ENCODE data around the gene AAMP. TPM values are rescaled to one million over a fixed set of nuclear protein-coding genes. Genes with fewer than 3 reads are reported as not detected.
A peak's percentile ranks its signal among the peaks of the same experiment; 100 is the strongest.
"Not testable (repeated sequence)": the region's sequence is repeated elsewhere in the genome, so short reads cannot be mapped to it uniquely, and the experiment has no call there.

The AAMP gene
- total RNA-seq, 5 donors from 2014 or later (not counting 1 experiment from before 2014, with no cell fraction given): 46.2 to 71.3 (median 67.4) TPM

- no peak overlapping the region for H3K27ac ChIP-seq (ENCODE audit: low read length)
- Mint-ChIP-seq H3K4me3 (no peak overlapping the region), H3K36me3 (no peaks in the 10 kb centered on the region), H3K9me3 (peaks cover 0 to 3% (median 0%) of the 10 kb centered on the region in 3 donors), H3K27me3 (no peaks in the 10 kb centered on the region), H3K4me1 (peaks cover 27 to 41% (median 31%) of the 10 kb centered on the region in 3 donors), H3K27ac (peak overlapping the region; percentile 28 to 31)
- no peaks in the 10 kb centered on the region for H3K36me3 ChIP-seq (ENCODE audit: control insufficient read depth in 2 of 2, extremely low read depth in 1 of 2, insufficient read depth in 1 of 2, low read length in 1 of 2)
- ATAC-seq (replicated peaks in 1 of 4): no peak
- peaks cover 22 to 24% of the 10 kb centered on the region in 2 experiments for H3K4me1 ChIP-seq (ENCODE audit: control insufficient read depth in 1 of 2, extremely low read depth in 1 of 2, insufficient read depth in 2 of 2, low read length in 2 of 2)
- H3K4me3 ChIP-seq (ENCODE audit: control insufficient read depth in 1 of 2, extremely low read depth in 1 of 2, low read length in 1 of 2): no peak overlapping the region
- H3K9me3 ChIP-seq: no peaks in the 10 kb centered on the region
- WGBS (ENCODE audit: insufficient coverage): no CpG with 5 or more reads among the region's 1 CpG
- no peaks in the 10 kb centered on the region for H3K27me3 ChIP-seq (replicated peaks in 1 of 2; ENCODE audit: control insufficient read depth in 2 of 2, extremely low read depth in 1 of 2, insufficient read depth in 2 of 2, low read length in 1 of 2)
- CTCF ChIA-PET: interaction anchor here in 1 of 2 donors (0.8 kb wide), 1 partner anchor 23 kb away, joined by 4 read pairs; no protein-coding TSS in a partner anchor
- POLR2A ChIA-PET: no interaction called here
- no peak for DNase-seq
Observed at GRCh38 chr2:218313356-218313755, 43.4 kb upstream of the AAMP start.

DNA sequence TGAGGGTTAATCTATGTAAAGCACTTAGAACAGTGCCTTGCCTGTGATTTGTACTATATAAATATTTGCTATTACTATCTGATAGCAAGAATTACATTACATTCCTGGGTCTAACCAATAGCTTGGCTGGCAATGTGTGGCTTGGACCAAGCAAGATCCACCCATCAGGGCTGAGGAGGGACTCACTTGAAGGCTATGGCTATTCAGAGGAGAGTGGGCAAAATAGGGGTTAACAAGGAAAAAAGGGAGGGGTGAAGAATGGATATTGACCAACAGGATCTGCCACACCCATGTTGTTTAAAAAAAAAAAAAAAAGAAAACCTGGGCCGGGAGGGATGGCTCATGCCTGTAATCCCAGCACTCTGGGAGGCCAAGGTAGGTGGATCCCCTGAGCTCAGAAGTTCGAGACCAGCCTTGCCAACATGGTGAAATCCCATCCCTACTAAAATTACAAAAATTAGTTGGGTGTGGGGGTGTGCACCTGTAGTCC is 42.4 kb upstream of the AAMP start:
- peak overlapping the region in 1 of 2 donors; percentile 66 for H3K27ac Mint-ChIP-seq
- Histone ChIP-seq H3K27ac (ENCODE audit: low read length) (no peak overlapping the region), H3K36me3 (ENCODE audit: control insufficient read depth in 2 of 2, extremely low read depth in 1 of 2, insufficient read depth in 1 of 2, low read length in 1 of 2) (no peaks in the 10 kb centered on the region), H3K9me3 (no peaks in the 10 kb centered on the region), H3K4me1 (ENCODE audit: control insufficient read depth in 1 of 2, extremely low read depth in 1 of 2, insufficient read depth in 2 of 2, low read length in 2 of 2) (peaks cover 14 to 15% of the 10 kb centered on the region in 2 experiments), H3K27me3 (replicated peaks in 1 of 2; ENCODE audit: control insufficient read depth in 2 of 2, extremely low read depth in 1 of 2, insufficient read depth in 2 of 2, low read length in 1 of 2) (peaks cover 0 to 3% of the 10 kb centered on the region in 2 experiments), H3K4me3 (ENCODE audit: control insufficient read depth in 1 of 2, extremely low read depth in 1 of 2, low read length in 1 of 2) (no peak overlapping the region)
- H3K4me1 Mint-ChIP-seq: peaks cover 22 to 36% (median 27%) of the 10 kb centered on the region in 3 donors
- peaks cover 0 to 5% of the 10 kb centered on the region in 2 donors for H3K27me3 Mint-ChIP-seq
- peaks cover 0 to 1% (median 0%) of the 10 kb centered on the region in 3 donors for H3K9me3 Mint-ChIP-seq
- H3K4me3 Mint-ChIP-seq: no peak overlapping the region
- CTCF ChIA-PET: interaction anchor here in 1 of 2 donors (0.6 to 1.0 kb wide), 2 partner anchors 11 to 20 kb away, joined by 3 read pairs; no protein-coding TSS in a partner anchor
- ATAC-seq (replicated peaks in 1 of 4): no peak
- POLR2A ChIA-PET: no interaction called here
- WGBS (ENCODE audit: insufficient coverage): no CpG with 5 or more reads among the region's 2 CpGs
- no peaks in the 10 kb centered on the region for H3K36me3 Mint-ChIP-seq
- no peak for DNase-seq

DNA sequence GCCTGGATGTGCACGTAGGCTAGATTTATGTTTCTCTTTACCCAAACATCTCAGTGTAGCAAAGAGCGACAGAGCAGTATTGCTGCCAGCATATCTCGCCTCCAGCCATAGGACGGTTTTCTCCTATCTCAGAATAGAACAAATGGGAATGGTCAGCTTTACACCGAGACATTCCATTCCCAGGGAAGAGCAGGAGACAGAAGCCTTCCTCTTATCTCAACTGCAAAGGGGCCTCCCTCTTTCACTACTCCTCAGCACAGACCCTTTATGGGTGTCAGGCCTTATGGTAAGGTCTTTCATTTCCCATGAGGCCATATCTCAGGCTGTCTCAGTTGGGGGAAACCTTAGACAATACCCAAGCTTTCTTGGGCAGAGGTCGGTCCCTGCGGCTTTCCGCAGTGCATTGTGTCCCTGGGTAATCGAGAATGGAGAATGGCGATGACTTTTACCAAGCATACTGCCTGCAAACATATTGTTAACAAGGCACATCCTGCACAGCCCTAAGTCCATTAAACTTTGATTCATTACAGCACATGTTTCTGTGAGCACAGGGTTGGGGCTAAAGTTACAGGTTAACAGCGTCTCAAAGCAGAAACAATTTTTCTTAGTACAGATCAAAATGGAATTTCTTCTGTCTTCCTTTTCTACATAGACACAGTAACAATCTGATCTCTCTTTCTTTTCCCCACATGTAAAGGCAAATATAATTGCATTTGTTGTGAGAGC is 41.8 kb upstream of the AAMP start:
- H3K4me1 ChIP-seq (ENCODE audit: control insufficient read depth in 1 of 2, extremely low read depth in 1 of 2, insufficient read depth in 2 of 2, low read length in 2 of 2); H3K4me3 ChIP-seq (ENCODE audit: control insufficient read depth in 1 of 2, extremely low read depth in 1 of 2, low read length in 1 of 2); H3K36me3 Mint-ChIP-seq; H3K27me3 ChIP-seq (replicated peaks in 1 of 2; ENCODE audit: control insufficient read depth in 2 of 2, extremely low read depth in 1 of 2, insufficient read depth in 2 of 2, low read length in 1 of 2); H3K9me3 Mint-ChIP-seq; H3K27me3 Mint-ChIP-seq; H3K4me3 Mint-ChIP-seq; H3K9me3 ChIP-seq; H3K36me3 ChIP-seq (ENCODE audit: control insufficient read depth in 2 of 2, extremely low read depth in 1 of 2, insufficient read depth in 1 of 2, low read length in 1 of 2); H3K27ac ChIP-seq (ENCODE audit: low read length); ATAC-seq (replicated peaks in 1 of 4); DNase-seq; POLR2A ChIA-PET: not testable (repeated sequence)
- Mint-ChIP-seq H3K27ac (peak overlapping the region; percentile 39 to 66), H3K4me1 (peaks cover 16 to 32% (median 21%) of the 10 kb centered on the region in 3 donors)
- CTCF ChIA-PET: interaction anchor here in 1 of 2 donors (1.0 kb wide), 1 partner anchor 10 kb away, joined by 3 read pairs; no protein-coding TSS in a partner anchor
- WGBS (ENCODE audit: insufficient coverage): no CpG with 5 or more reads among the region's 11 CpGs

DNA sequence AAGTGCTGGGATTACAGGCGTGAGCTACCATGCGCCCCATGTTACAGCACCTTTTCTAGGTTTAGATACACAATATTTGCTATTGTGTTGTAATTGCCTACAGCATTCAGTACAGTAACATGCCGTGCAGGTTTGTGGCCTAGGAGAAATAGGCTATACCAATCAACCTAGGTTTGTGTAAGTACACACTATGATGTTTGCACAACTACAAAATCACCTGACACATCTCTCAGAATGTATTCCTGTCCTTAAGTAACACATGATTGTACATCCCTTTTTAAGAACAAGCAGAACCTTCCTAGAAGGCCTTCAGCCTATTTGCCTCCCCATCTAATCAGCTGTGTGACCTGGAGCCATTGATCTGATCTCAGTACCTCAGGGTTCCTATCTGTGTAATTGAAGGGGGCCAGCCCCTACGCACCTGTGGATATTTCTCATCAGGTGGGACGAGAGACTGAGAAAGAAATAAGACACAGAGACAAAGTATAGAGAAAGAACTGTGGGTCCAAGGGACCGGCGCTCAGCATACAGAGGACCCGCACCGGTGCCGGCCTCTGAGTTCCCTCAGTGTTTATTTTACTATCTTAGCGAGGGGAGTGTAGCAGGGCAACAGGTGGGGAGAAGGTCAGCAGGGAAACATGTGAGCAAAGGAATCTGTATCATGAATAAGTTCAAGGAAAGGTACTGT is 41.1 kb upstream of the AAMP start:
- peaks cover 0 to 3% of the 10 kb centered on the region in 2 experiments for H3K27me3 ChIP-seq (replicated peaks in 1 of 2; ENCODE audit: control insufficient read depth in 2 of 2, extremely low read depth in 1 of 2, insufficient read depth in 2 of 2, low read length in 1 of 2)
- no peak for DNase-seq
- ATAC-seq (replicated peaks in 1 of 4): no peak
- H3K4me3 Mint-ChIP-seq: no peak overlapping the region
- H3K36me3 Mint-ChIP-seq: no peaks in the 10 kb centered on the region
- peaks cover 0 to 5% of the 10 kb centered on the region in 2 donors for H3K27me3 Mint-ChIP-seq
- peaks cover 11 to 25% (median 14%) of the 10 kb centered on the region in 3 donors for H3K4me1 Mint-ChIP-seq
- WGBS (ENCODE audit: insufficient coverage): 98% methylated on average over 8 of the region's 11 CpGs
- peaks cover 4 to 6% of the 10 kb centered on the region in 2 experiments for H3K4me1 ChIP-seq (ENCODE audit: control insufficient read depth in 1 of 2, extremely low read depth in 1 of 2, insufficient read depth in 2 of 2, low read length in 2 of 2)
- H3K4me3 ChIP-seq (ENCODE audit: control insufficient read depth in 1 of 2, extremely low read depth in 1 of 2, low read length in 1 of 2): no peak overlapping the region
- ChIA-PET CTCF (no interaction called here), POLR2A (no interaction called here)
- H3K27ac ChIP-seq (ENCODE audit: low read length): no peak overlapping the region
- no peaks in the 10 kb centered on the region for H3K9me3 Mint-ChIP-seq
- H3K36me3 ChIP-seq (ENCODE audit: control insufficient read depth in 2 of 2, extremely low read depth in 1 of 2, insufficient read depth in 1 of 2, low read length in 1 of 2): no peaks in the 10 kb centered on the region
- peak overlapping the region in 1 of 2 donors; percentile 41 for H3K27ac Mint-ChIP-seq
- H3K9me3 ChIP-seq: no peaks in the 10 kb centered on the region

DNA sequence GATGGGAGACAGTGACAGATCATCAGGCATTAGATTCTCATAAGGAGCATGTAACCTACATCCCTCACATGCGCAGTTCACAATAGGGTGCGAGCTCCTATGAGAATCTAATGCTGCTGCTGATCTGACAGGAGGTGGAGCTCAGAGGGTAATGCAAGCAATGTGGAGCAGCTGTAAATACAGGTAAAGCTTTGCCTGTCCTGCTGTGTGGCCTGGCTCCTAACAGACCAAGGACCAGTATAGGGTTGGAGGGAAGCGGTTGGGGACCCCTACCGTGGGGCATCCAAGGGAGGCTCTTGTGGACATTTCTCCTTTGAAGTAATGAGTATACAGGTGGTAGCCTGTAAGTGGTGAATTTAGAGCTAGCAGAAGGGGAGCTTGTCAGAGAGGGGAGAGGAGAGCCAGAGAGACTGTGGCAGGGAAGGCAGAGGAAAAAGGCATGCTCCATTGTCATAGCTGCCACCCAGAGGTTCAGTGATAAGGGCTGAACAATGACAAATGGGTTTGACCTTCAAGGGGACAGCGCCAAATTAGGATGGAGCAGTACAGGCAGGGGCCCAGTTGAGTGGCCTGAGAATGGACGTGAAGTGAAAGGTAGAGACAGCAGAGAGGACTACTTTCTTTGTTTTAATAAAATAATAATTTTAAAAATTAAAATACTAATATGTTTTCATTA is 37.6 kb upstream of the AAMP start:
- Mint-ChIP-seq H3K36me3 (no peaks in the 10 kb centered on the region), H3K27ac (no peak overlapping the region), H3K4me1 (peaks cover 4 to 14% (median 7%) of the 10 kb centered on the region in 3 donors), H3K27me3 (peaks cover 0 to 5% of the 10 kb centered on the region in 2 donors), H3K9me3 (no peaks in the 10 kb centered on the region), H3K4me3 (no peak overlapping the region)
- DNase-seq: no peak
- Histone ChIP-seq H3K27me3 (replicated peaks in 1 of 2; ENCODE audit: control insufficient read depth in 2 of 2, extremely low read depth in 1 of 2, insufficient read depth in 2 of 2, low read length in 1 of 2) (peaks cover 0 to 3% of the 10 kb centered on the region in 2 experiments), H3K4me1 (ENCODE audit: control insufficient read depth in 1 of 2, extremely low read depth in 1 of 2, insufficient read depth in 2 of 2, low read length in 2 of 2) (no peaks in the 10 kb centered on the region), H3K27ac (ENCODE audit: low read length) (no peak overlapping the region), H3K36me3 (ENCODE audit: control insufficient read depth in 2 of 2, extremely low read depth in 1 of 2, insufficient read depth in 1 of 2, low read length in 1 of 2) (no peaks in the 10 kb centered on the region), H3K4me3 (ENCODE audit: control insufficient read depth in 1 of 2, extremely low read depth in 1 of 2, low read length in 1 of 2) (no peak overlapping the region), H3K9me3 (no peaks in the 10 kb centered on the region)
- POLR2A ChIA-PET: no interaction called here
- ATAC-seq (replicated peaks in 1 of 4): no peak
- CTCF ChIA-PET: interaction anchor here in 1 of 2 donors (0.8 kb wide), 1 partner anchor 15 kb away, joined by 3 read pairs; no protein-coding TSS in a partner anchor
- 82% methylated on average over 2 of the region's 6 CpGs for WGBS (ENCODE audit: insufficient coverage)

All from T-cell (primary cell).